Subcutaneous abdominal adipose tissue (tissue), 5 donors: ENCODE data around the gene METRNL.
"Not testable (repeated sequence)": the region's sequence is repeated elsewhere in the genome, so short reads cannot be mapped to it uniquely, and the experiment has no call there.

Experiments used
- H3K27ac ChIP-seq: one replicate; pipeline ENCODE4 v1.7.0; 2013; ENCODE audit warnings: low read depth, mild to moderate bottlenecking, inconsistent platforms, low read length, moderate library complexity
- H3K27me3 ChIP-seq, 5 donors: one replicate each; pipeline ENCODE4 v1.7.0; 2013; ENCODE audit warnings: low read length in 5 of 5, inconsistent platforms in 1 of 5; ENCODE audit not compliant: control insufficient read depth in 5 of 5, insufficient read depth in 4 of 5
- H3K36me3 ChIP-seq, 5 donors: one replicate each; pipeline ENCODE4 v1.7.0; 2013; ENCODE audit warnings: low read length in 5 of 5; ENCODE audit not compliant: control insufficient read depth in 5 of 5, insufficient read depth in 5 of 5
- H3K4me1 ChIP-seq, 5 donors: one replicate each; pipeline ENCODE4 v1.7.0; 2013; ENCODE audit warnings: low read length in 5 of 5, mild to moderate bottlenecking in 3 of 5, moderate library complexity in 1 of 5; ENCODE audit not compliant: control insufficient read depth in 5 of 5, insufficient read depth in 5 of 5
- H3K4me3 ChIP-seq, 5 donors: one replicate each; pipeline ENCODE4 v1.7.0; 2013; ENCODE audit warnings: low read length in 5 of 5, low read depth in 1 of 5
- H3K9ac ChIP-seq, 5 donors: one replicate each; pipeline ENCODE4 v1.7.0; 2013; ENCODE audit warnings: low read length in 5 of 5, mild to moderate bottlenecking in 4 of 5, moderate library complexity in 3 of 5
- H3K9me3 ChIP-seq, 5 donors: one replicate each; pipeline ENCODE4 v1.7.0; 2013; ENCODE audit warnings: low read length in 5 of 5; ENCODE audit not compliant: control insufficient read depth in 5 of 5
- donor health status: healthy.
- donor health status: healthy.
- donor health status: healthy.
- donor health status: healthy.
- donor health status: healthy.

METRNL gene

GRCh38 chr17:83051396-83052240, 27.8 kb upstream of the METRNL start:
- Histone ChIP-seq H3K9me3 (peaks cover 0 to 4% (median 0%) of the 10 kb centered on the region in 5 donors), H3K27me3 (no peaks in the 10 kb centered on the region), H3K27ac (peak overlapping the region; percentile 72), H3K4me1 (peaks cover 4 to 57% (median 30%) of the 10 kb centered on the region in 5 donors), H3K4me3 (peak overlapping the region in 4 of 5 donors; percentile 61 to 83 (median 76)), H3K36me3 (peaks cover 0 to 5% (median 0%) of the 10 kb centered on the region in 5 donors), H3K9ac (peak overlapping the region in 4 of 5 donors; percentile 62 to 77 (median 72))

DNA sequence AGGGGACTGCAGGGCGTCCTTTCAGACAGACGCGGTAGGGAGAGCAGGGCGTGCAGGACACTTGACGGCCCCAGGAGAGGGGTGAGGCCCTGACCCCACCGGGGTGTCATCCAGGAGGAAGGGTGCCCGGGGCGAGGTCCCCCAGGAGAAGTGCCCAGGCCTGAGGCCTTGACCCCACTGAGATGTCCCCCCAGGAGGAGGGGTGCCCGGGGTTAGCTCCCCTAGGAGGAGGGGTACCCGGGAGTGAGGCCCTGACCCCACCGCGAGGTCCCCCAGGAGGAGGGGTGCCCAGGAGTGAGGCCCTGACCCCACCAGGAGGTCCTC, 27.2 kb upstream of the METRNL start:
- Histone ChIP-seq H3K9me3 (no peaks in the 10 kb centered on the region), H3K4me1 (peaks cover 4 to 60% (median 32%) of the 10 kb centered on the region in 5 donors), H3K4me3 (peak overlapping the region in 4 of 5 donors; percentile 55 to 76 (median 60)), H3K27me3 (no peaks in the 10 kb centered on the region), H3K36me3 (no peaks in the 10 kb centered on the region), H3K9ac (peak overlapping the region in 3 of 5 donors; percentile 64 to 75 (median 70)), H3K27ac (peak overlapping the region; percentile 72)

DNA sequence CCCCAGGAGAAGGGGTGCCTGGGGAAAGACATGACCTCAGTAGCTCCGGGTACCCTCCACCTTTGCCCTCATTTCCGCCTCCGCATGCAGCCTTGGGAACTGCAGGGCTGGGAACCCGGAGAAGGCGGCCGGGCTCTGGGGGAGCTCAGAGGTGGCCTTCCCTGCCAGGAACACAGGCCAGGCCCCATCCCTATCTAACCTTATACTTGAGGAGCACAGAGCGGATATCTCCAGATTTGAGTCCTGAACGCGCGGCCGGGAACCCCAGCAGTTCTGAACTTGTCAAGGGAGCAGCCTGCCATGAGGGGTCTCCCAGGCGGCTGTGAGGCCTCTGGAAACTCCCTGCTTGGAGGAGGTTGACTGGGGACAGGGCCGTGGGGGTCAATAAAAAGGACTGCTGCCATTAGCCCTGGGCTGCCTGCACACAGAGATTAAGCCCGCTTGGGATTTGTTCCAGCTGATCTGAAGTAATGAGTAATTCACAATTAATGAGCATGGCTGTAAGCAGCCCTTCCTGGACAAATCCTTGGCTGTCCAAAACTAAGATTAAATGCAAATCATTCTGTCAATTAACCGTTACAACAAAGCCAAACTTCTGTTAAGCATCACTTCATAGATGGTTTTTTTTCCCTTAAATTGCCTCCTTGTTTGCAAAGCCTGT, 26.3 kb upstream of the METRNL start:
- H3K27me3 ChIP-seq, result no peaks in the 10 kb centered on the region
- H3K4me1 ChIP-seq, result peaks cover 4 to 60% (median 32%) of the 10 kb centered on the region in 5 donors
- H3K4me3 ChIP-seq, result no peak overlapping the region
- no peaks in the 10 kb centered on the region for H3K9me3 ChIP-seq
- peak overlapping the region in 1 of 5 donors; percentile 4 for H3K9ac ChIP-seq
- H3K27ac ChIP-seq, result peak overlapping the region; percentile 72
- H3K36me3 ChIP-seq, result no peaks in the 10 kb centered on the region

DNA sequence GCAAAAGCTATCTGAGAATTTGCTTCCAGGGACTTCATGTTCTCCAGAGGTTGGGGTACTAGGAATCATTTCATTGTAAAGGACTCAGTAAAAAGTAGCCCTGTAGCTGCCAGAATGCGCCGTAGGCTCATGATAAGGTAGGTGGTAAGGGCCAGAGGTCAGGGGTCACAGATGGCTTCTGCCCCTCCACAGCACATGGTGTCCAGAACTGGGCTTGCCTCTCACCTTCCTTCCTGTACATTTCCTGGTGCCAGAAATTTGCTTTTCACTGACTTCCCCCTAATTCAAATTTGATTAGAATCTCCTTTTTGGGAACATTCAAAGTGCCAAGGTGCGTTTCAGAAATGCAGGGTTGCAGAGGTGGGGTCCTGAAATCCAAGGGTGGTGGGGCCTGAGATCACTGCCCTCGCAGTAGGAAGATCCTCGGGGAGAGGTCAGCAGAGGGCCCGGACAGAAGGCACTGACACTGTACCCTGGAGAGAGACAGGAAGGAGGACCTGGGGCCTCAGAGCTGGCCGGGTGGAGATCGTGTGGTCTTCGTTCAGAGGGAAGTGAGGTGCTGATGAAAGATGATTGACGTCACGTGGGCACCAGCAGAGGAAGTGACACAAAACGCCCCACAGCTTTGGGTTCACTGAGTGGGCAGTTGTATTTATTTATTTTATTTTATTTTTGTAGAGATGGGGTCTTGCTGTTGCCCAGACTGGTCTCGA, 25.5 kb upstream of the METRNL start:
- peaks cover 4 to 57% (median 32%) of the 10 kb centered on the region in 5 donors for H3K4me1 ChIP-seq
- peak overlapping the region; percentile 72 for H3K27ac ChIP-seq

GRCh38 chr17:83054518-83055125, 24.8 kb upstream of the METRNL start:
- H3K27me3 ChIP-seq, result no peaks in the 10 kb centered on the region
- H3K4me1 ChIP-seq, result peaks cover 4 to 51% (median 32%) of the 10 kb centered on the region in 5 donors
- H3K27ac ChIP-seq, result no peak overlapping the region
- H3K36me3 ChIP-seq, result no peaks in the 10 kb centered on the region
- H3K9ac ChIP-seq, result no peak overlapping the region
- no peaks in the 10 kb centered on the region for H3K9me3 ChIP-seq
- H3K4me3 ChIP-seq, result no peak overlapping the region

More for the DNA sequence above, 25.5 kb upstream of the METRNL start:
- Histone ChIP-seq H3K36me3 (no peaks in the 10 kb centered on the region), H3K9ac (no peak overlapping the region), H3K4me3 (no peak overlapping the region), H3K9me3 (no peaks in the 10 kb centered on the region), H3K27me3 (no peaks in the 10 kb centered on the region)

DNA sequence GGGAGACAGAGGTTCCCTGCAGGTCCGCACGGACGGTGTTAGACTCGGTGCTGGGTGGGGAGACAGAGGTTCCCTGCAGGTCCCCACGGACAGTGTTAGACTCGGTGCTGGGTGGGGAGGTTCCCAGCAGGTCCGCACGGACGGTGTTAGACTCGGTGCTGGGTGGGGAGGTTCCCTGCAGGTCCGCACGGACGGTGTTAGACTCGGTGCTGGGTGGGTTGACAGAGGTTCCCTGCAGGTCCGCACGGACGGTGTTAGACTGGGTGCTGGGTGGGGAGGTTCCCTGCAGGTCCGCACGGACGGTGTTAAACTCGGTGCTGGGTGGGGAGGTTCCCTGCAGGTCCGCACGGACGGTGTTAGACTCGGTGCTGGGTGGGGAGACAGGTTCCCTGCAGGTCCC, 24.2 kb upstream of the METRNL start:
- not testable (repeated sequence) for H3K36me3 ChIP-seq, H3K9me3 ChIP-seq, H3K4me3 ChIP-seq, H3K27ac ChIP-seq, H3K9ac ChIP-seq, H3K27me3 ChIP-seq
- peaks cover 4 to 50% (median 32%) of the 10 kb centered on the region in 5 donors for H3K4me1 ChIP-seq

- H3K27me3 ChIP-seq, result no peaks in the 10 kb centered on the region
- H3K4me3 ChIP-seq, result peak overlapping the region in 2 of 5 donors; percentile 17 to 22
- no peaks in the 10 kb centered on the region for H3K9me3 ChIP-seq
- peaks cover 4 to 45% (median 32%) of the 10 kb centered on the region in 5 donors for H3K4me1 ChIP-seq
- no peaks in the 10 kb centered on the region for H3K36me3 ChIP-seq
- H3K27ac ChIP-seq, result no peak overlapping the region
- peak overlapping the region in 1 of 5 donors; percentile 10 for H3K9ac ChIP-seq
Measured at GRCh38 chr17:83055911-83056582, 23.4 kb upstream of the METRNL start.

DNA sequence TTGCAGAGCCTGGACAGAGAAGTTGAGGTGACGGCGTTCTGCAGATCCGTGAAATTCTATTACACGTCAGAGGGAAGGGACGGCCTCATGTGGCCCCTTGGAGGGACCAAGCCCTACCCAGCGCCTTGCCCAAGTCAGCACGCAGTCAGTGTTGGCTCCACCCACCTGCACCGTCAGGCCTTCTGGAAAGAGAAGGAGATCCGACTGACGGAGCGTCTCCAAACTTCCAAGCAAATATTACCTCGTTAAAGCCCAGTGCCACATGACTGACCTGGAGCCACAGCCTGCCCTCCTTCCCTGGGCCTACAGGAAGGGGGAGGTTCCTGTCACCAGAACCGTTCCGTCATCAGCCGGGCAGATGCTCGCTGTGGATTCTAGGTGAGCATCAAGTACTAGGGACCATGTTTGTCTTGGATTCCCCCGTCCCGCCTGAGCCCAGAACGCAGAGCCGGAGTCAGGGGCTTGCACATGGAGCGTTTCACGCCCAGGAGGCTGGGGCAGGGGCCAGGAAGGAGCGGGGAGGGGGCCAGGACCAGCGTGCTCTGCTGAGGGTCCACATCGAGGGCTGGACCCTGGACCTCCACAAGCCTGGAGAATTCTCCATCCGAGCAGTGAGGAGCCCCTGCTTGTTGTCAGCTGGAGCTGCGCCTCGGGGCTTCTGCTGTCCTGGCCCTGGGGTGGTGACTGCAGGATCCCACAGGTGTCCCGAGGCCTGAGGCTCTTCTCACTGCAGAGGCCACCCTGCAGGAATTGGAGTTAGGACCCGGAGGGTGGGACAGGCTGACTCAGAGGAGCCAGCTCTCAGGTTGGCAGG, 22.6 kb upstream of the METRNL start:
- Histone ChIP-seq H3K27me3 (no peaks in the 10 kb centered on the region), H3K9ac (peak overlapping the region in 1 of 5 donors; percentile 10), H3K4me1 (peaks cover 4 to 40% (median 32%) of the 10 kb centered on the region in 5 donors), H3K36me3 (no peaks in the 10 kb centered on the region), H3K27ac (no peak overlapping the region), H3K4me3 (peak overlapping the region in 2 of 5 donors; percentile 17 to 22), H3K9me3 (no peaks in the 10 kb centered on the region)

DNA sequence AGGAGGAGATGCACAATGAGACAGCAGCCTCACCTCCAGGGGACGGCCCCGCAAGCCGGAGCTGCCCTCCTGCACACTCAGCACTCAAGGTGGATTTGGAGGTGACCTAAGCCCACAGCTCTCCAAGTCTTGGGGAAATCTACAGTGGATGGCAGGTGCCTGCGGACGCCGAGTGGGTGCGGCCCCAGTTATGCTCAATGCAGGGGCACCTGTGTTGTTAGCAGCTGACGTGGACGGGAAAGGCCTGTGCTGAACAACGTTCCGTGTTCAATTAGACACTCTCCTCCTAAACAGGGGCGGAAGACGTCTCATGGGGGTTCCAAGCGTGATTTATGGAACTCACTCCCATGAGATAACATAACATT, 22.0 kb upstream of the METRNL start:
- Histone ChIP-seq H3K4me3 (no peak overlapping the region), H3K27ac (no peak overlapping the region), H3K36me3 (no peaks in the 10 kb centered on the region), H3K4me1 (peaks cover 4 to 35% (median 27%) of the 10 kb centered on the region in 5 donors), H3K27me3 (no peaks in the 10 kb centered on the region), H3K9ac (no peak overlapping the region), H3K9me3 (no peaks in the 10 kb centered on the region)
